ENCODE results near the gene NOXO1.
A peak's percentile ranks its signal among the peaks of the same experiment; 100 is the strongest.
"Not testable (repeated sequence)": the region's sequence is repeated elsewhere in the genome, so short reads cannot be mapped to it uniquely, and the experiment has no call there.

The NOXO1 gene

GRCh38 chr16:1962161-1963153 lies 18.8 kb downstream of the NOXO1 start:
- not testable (repeated sequence) for DNase-seq (ENCODE audit: low read depth)

- no peak for DNase-seq (ENCODE audit: low read depth)
Observed at GRCh38 chr16:1961651-1962067, 19.6 kb downstream of the NOXO1 start.

- no peak for DNase-seq (ENCODE audit: low read depth)
Observed at GRCh38 chr16:1960665-1961630, 20.3 kb downstream of the NOXO1 start.

- peak; percentile 81 for DNase-seq (ENCODE audit: low read depth)
Observed at GRCh38 chr16:1959269-1960039, 21.8 kb downstream of the NOXO1 start, which contains the start of gene NDUFB10. Gene NDUFB10 (plus strand): TSS chr16:1959538. CDS start chr16:1959625, 87 bp downstream.

GRCh38 chr16:1958715-1959268 lies 22.5 kb downstream of the NOXO1 start:
- no peak for DNase-seq (ENCODE audit: low read depth)

GRCh38 chr16:1958143-1958491 lies 23.2 kb downstream of the NOXO1 start:
- not testable (repeated sequence) for DNase-seq (ENCODE audit: low read depth)

GRCh38 chr16:1957434-1958142 lies 23.7 kb downstream of the NOXO1 start:
- DNase-seq (ENCODE audit: low read depth) = not testable (repeated sequence)

GRCh38 chr16:1953734-1954133 lies 27.5 kb downstream of the NOXO1 start:
- no peak for DNase-seq (ENCODE audit: low read depth)

GRCh38 chr16:1950559-1950958 lies 30.7 kb downstream of the NOXO1 start:
- DNase-seq (ENCODE audit: low read depth) = no peak

- no peak for DNase-seq (ENCODE audit: low read depth)
Observed at GRCh38 chr16:1950047-1950446, 31.2 kb downstream of the NOXO1 start.

- DNase-seq (ENCODE audit: low read depth) = no peak
Observed at GRCh38 chr16:1949507-1949906, 31.8 kb downstream of the NOXO1 start.

- DNase-seq (ENCODE audit: low read depth) = no peak
Observed at GRCh38 chr16:1947369-1947670, 33.9 kb downstream of the NOXO1 start.

- DNase-seq (ENCODE audit: low read depth) = no peak
Observed at GRCh38 chr16:1946495-1947368, 34.5 kb downstream of the NOXO1 start.

- DNase-seq (ENCODE audit: low read depth) = no peak
Observed at GRCh38 chr16:1945559-1946391, 35.5 kb downstream of the NOXO1 start.

- DNase-seq (ENCODE audit: low read depth) = no peak
Observed at GRCh38 chr16:1944612-1945199, 36.6 kb downstream of the NOXO1 start.

GRCh38 chr16:1942810-1943726 lies 38.2 kb downstream of the NOXO1 start, which contains the start of gene MSRB1:
Gene MSRB1 (minus strand): TSS chr16:1943199. CDS start chr16:1943156, 43 bp downstream.
- peak; percentile 98 for DNase-seq (ENCODE audit: low read depth)
